ENCODE measurements around the gene ZBTB6.
"Not testable (repeated sequence)": the region's sequence is repeated elsewhere in the genome, so short reads cannot be mapped to it uniquely, and the experiment has no call there.

ZBTB6 gene

GRCh38 chr9:122923947-122924346, 10.8 kb upstream of the ZBTB6 start:
- DNase-seq (ENCODE audit: low read depth) = no peak

- no peak for DNase-seq (ENCODE audit: low read depth)
Observed at GRCh38 chr9:122922713-122923112, 9.6 kb upstream of the ZBTB6 start.

- DNase-seq (ENCODE audit: low read depth) = no peak
Observed at GRCh38 chr9:122918310-122918709, 5.2 kb upstream of the ZBTB6 start.

GRCh38 chr9:122912671-122912963, 506 bp downstream of the ZBTB6 start:
- no peak for DNase-seq (ENCODE audit: low read depth)

- not testable (repeated sequence) for DNase-seq (ENCODE audit: low read depth)
Observed at GRCh38 chr9:122906122-122906521, 7.0 kb downstream of the ZBTB6 start.

GRCh38 chr9:122904823-122905710, 8.1 kb downstream of the ZBTB6 start, which contains the start of gene RC3H2:
TSS of gene RC3H2 (minus strand) at chr9:122905359. CDS start at chr9:122897509, 7,850 bp downstream.
- DNase-seq (ENCODE audit: low read depth) = peak; percentile 73

- peak; percentile 7 for DNase-seq (ENCODE audit: low read depth)
Observed at GRCh38 chr9:122904466-122904822, 8.7 kb downstream of the ZBTB6 start.

GRCh38 chr9:122900791-122901190, 12.3 kb downstream of the ZBTB6 start:
- DNase-seq (ENCODE audit: low read depth) = no peak

GRCh38 chr9:122897969-122898368, 15.2 kb downstream of the ZBTB6 start:
- DNase-seq (ENCODE audit: low read depth) = no peak

- DNase-seq (ENCODE audit: low read depth) = no peak
Observed at GRCh38 chr9:122888480-122888879, 24.6 kb downstream of the ZBTB6 start.

- DNase-seq (ENCODE audit: low read depth) = no peak
Observed at GRCh38 chr9:122883125-122883524, 30.0 kb downstream of the ZBTB6 start.

GRCh38 chr9:122879443-122879842, 33.7 kb downstream of the ZBTB6 start:
- DNase-seq (ENCODE audit: low read depth) = no peak

- no peak for DNase-seq (ENCODE audit: low read depth)
Observed at GRCh38 chr9:122875523-122875922, 37.6 kb downstream of the ZBTB6 start.

- DNase-seq (ENCODE audit: low read depth) = not testable (repeated sequence)
Observed at GRCh38 chr9:122867276-122867675, 45.8 kb downstream of the ZBTB6 start.

- DNase-seq (ENCODE audit: low read depth) = no peak
Observed at GRCh38 chr9:122866079-122866478, 47.0 kb downstream of the ZBTB6 start.

- no peak for DNase-seq (ENCODE audit: low read depth)
Observed at GRCh38 chr9:122865300-122865699, 47.8 kb downstream of the ZBTB6 start.

- DNase-seq (ENCODE audit: low read depth) = no peak
Observed at GRCh38 chr9:122863407-122863806, 49.7 kb downstream of the ZBTB6 start.

GRCh38 chr9:122860319-122861142, 52.6 kb downstream of the ZBTB6 start:
- no peak for DNase-seq (ENCODE audit: low read depth)

All from stimulated activated CD8-positive, alpha-beta memory T cell treated with anti-CD3 and anti-CD28 coated beads, Interleukin-15, amount 100 ng/mL, for 24 hours (primary cell).